Measurements from ENCODE around the gene APEX2. TPM values are rescaled to one million over a fixed set of nuclear protein-coding genes. Genes with fewer than 3 reads are reported as not detected.
"Not testable (repeated sequence)": the region's sequence is repeated elsewhere in the genome, so short reads cannot be mapped to it uniquely, and the experiment has no call there.

Gene APEX2
- total RNA-seq, 1 donor from 2014 or later, result 10.9 TPM

DNA sequence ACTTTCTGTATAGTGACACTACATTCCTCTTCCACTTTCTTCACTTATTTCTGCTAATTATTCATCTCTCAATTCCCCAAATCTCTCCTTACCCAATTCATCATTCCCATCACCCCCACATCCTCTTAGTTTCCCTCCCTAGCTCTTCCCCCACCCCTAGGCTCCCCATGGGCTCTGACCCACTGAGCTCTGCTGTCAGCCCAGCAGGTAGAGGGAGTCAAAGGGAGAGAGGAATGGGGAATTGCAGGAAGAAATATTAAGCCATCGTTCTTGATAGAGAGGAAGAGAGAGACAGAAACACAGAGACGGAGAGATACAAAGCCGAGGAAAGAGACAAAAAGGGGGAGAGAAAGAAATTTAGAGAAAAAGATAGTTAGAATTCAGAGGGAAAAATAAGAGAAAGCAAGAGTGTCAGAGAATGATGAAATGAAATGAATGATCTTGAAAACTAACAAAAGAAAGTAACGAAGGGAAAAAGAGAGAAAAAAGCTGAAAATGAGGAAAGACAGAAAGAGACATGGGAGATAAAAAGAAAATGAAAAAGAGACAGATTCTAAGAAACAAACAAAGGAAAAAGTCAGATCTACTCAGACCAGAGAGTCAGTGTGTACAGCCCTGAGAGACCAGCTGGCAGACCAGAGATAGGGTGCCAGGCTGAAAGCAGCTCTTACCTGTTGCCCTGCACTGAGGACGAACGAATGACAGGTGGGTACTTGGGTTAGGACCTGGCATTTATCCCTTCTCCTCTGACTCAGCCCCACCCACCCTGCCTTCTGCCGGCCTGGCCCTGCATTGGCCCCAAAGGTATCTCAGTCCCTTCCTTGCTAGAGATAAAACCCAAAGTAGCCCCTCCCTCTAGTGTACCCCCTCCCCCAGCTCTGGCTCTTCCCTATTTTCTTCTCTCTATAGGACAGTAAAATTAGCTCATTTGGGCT is 30.4 kb downstream of the APEX2 start, which contains the start of gene ALAS2:
TSS of gene ALAS2 (minus strand) at position 707 of the 935 bp plus-strand sequence. CDS start 4,977 bp downstream, outside the sequence.
- no peak for DNase-seq (ENCODE audit: low spot score)
- H3K27me3 Mint-ChIP-seq (ENCODE audit: low read depth), result no peaks in the 10 kb centered on the region
- no peaks in the 10 kb centered on the region for H3K4me1 Mint-ChIP-seq (ENCODE audit: low read depth)
- TF ChIP-seq, protein P1, sequence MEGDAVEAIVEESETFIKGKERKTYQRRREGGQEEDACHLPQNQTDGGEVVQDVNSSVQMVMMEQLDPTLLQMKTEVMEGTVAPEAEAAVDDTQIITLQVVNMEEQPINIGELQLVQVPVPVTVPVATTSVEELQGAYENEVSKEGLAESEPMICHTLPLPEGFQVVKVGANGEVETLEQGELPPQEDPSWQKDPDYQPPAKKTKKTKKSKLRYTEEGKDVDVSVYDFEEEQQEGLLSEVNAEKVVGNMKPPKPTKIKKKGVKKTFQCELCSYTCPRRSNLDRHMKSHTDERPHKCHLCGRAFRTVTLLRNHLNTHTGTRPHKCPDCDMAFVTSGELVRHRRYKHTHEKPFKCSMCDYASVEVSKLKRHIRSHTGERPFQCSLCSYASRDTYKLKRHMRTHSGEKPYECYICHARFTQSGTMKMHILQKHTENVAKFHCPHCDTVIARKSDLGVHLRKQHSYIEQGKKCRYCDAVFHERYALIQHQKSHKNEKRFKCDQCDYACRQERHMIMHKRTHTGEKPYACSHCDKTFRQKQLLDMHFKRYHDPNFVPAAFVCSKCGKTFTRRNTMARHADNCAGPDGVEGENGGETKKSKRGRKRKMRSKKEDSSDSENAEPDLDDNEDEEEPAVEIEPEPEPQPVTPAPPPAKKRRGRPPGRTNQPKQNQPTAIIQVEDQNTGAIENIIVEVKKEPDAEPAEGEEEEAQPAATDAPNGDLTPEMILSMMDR (IDR thresholded peaks at IDR 0.05), result no peak
- no peaks in the 10 kb centered on the region for H3K36me3 Mint-ChIP-seq (ENCODE audit: low read depth)
- peaks cover 14% of the 10 kb centered on the region for H3K9me3 Mint-ChIP-seq (ENCODE audit: low read depth)
- no peak within 1 kb of the TSS for H3K4me3 Mint-ChIP-seq (ENCODE audit: unreplicated experiment)
- no peak within 1 kb of the TSS for H3K27ac Mint-ChIP-seq (ENCODE audit: unreplicated experiment)

DNA sequence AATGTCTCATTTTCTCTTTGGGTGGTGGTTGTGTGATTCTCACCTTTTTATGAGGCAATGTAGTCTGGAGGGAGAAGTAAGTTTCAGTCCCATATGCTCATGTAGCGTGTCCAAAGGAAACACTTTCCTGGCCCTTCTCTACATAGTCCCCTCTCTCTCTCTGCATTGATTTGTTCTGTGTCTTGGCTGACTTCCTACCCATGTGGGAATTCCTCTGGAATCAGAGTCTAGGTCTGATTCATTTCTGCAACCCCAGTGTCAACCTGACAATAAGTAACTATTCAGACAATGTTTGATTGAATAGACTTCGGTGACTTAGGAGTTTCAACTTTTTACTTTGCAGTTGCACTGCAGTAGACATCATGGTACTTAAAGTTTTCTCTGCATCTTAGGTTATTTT is 33.3 kb downstream of the APEX2 start:
- no peak for DNase-seq (ENCODE audit: low spot score)
- H3K9me3 Mint-ChIP-seq (ENCODE audit: low read depth), result peaks cover 7% of the 10 kb centered on the region
- TF ChIP-seq, protein P1 (IDR thresholded peaks at IDR 0.05), result no peak
- H3K27me3 Mint-ChIP-seq (ENCODE audit: low read depth), result no peaks in the 10 kb centered on the region
- no peaks in the 10 kb centered on the region for H3K36me3 Mint-ChIP-seq (ENCODE audit: low read depth)
- H3K4me1 Mint-ChIP-seq (ENCODE audit: low read depth), result no peaks in the 10 kb centered on the region
- H3K27ac Mint-ChIP-seq (ENCODE audit: unreplicated experiment), result no peak overlapping the region
- no peak overlapping the region for H3K4me3 Mint-ChIP-seq (ENCODE audit: unreplicated experiment)

DNA sequence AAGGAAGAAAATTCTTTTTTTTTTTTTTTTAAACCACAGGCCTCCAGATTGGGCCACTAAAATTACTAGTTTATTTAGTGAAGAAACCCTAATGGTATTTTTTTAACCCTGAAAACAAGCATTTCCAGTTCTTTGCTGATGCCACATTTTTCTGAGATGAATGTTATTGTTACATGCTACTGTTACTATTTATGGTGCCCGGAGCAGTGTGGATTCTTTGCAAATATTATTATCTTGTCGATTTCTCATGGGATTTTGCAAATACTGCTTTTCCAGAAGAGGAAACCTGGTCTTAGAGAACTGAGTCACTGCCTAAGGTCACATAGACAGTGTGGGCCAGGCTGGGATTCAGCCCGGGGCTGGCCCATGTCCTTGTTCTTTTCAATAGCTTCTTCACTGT is 39.3 kb downstream of the APEX2 start:
- H3K9me3 Mint-ChIP-seq (ENCODE audit: low read depth), result peaks cover 21% of the 10 kb centered on the region
- H3K27ac Mint-ChIP-seq (ENCODE audit: unreplicated experiment), result no peak overlapping the region
- H3K27me3 Mint-ChIP-seq (ENCODE audit: low read depth), result no peaks in the 10 kb centered on the region
- no peak overlapping the region for H3K4me3 Mint-ChIP-seq (ENCODE audit: unreplicated experiment)
- peaks cover 11% of the 10 kb centered on the region for H3K4me1 Mint-ChIP-seq (ENCODE audit: low read depth)
- no peak for DNase-seq (ENCODE audit: low spot score)
- no peaks in the 10 kb centered on the region for H3K36me3 Mint-ChIP-seq (ENCODE audit: low read depth)
- TF ChIP-seq, protein P1 (IDR thresholded peaks at IDR 0.05), result no peak

DNA sequence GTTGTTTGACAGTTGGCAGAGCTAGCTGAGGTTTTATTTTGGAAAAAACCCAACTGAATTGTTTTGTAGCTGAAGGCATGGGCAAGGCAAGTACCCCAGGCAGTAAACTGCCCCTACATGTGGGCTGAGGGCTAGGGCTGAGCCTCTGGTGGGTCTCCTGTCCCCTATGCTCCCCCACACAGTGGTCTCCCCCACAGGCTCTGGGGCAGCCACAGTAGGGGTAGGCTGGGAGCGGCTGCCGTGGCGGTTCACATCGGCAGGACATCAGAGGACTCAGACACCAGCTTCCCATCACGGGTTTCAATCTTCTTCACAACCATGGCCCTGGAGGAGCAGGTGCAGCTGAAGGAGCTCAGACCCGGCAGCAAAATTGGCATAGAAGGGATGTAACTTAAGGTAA is 41.4 kb downstream of the APEX2 start:
- peaks cover 20% of the 10 kb centered on the region for H3K9me3 Mint-ChIP-seq (ENCODE audit: low read depth)
- H3K27me3 Mint-ChIP-seq (ENCODE audit: low read depth), result no peaks in the 10 kb centered on the region
- DNase-seq (ENCODE audit: low spot score), result no peak
- H3K27ac Mint-ChIP-seq (ENCODE audit: unreplicated experiment), result no peak overlapping the region
- H3K4me1 Mint-ChIP-seq (ENCODE audit: low read depth), result peaks cover 24% of the 10 kb centered on the region
- TF ChIP-seq, protein P1 (IDR thresholded peaks at IDR 0.05), result no peak
- H3K36me3 Mint-ChIP-seq (ENCODE audit: low read depth), result no peaks in the 10 kb centered on the region
- H3K4me3 Mint-ChIP-seq (ENCODE audit: unreplicated experiment), result no peak overlapping the region

DNA sequence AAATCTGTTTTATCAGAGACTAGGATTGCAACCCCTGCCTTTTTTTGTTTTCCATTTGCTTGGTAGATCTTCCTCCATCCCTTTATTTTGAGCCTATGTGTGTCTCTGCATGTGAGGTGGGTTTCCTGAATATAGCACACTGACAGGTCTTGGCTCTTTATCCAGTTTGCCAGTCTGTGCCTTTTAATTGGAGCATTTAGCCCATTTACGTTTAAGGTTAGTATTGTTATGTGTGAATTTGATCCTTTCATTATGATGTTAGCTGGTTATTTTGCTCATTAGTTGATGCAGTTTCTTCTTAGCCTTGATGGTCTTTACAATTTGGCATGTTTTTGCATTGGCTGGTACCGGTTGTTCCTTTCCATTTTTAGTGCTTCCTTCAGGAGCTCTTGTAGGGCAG is 50.4 kb downstream of the APEX2 start:
- H3K4me3 Mint-ChIP-seq (ENCODE audit: unreplicated experiment); H3K27ac Mint-ChIP-seq (ENCODE audit: unreplicated experiment); DNase-seq (ENCODE audit: low spot score); H3K4me1 Mint-ChIP-seq (ENCODE audit: low read depth); H3K27me3 Mint-ChIP-seq (ENCODE audit: low read depth); H3K36me3 Mint-ChIP-seq (ENCODE audit: low read depth): not testable (repeated sequence)
- H3K9me3 Mint-ChIP-seq (ENCODE audit: low read depth), result peaks cover 44% of the 10 kb centered on the region

Measured in chondrocyte (in vitro differentiated cells).